HG03108 (cell line): ENCODE data around the gene ATOH8.

Experiments
- ATAC-seq: cut with Tn5 transposase; IDR thresholded peaks from one replicate; pipeline ENCODE4 v1.9.1; 2021; ENCODE audit warnings: moderate library complexity; ENCODE audit not compliant: unreplicated experiment

Gene ATOH8

GRCh38 chr2:85753035-85753524 lies 711 bp upstream of the ATOH8 start:
- ATAC-seq = no peak

GRCh38 chr2:85754313-85755095 lies 713 bp downstream of the ATOH8 start:
- no peak for ATAC-seq

GRCh38 chr2:85755122-85756027 lies 1.6 kb downstream of the ATOH8 start:
- no peak for ATAC-seq

GRCh38 chr2:85756195-85756594 lies 2.4 kb downstream of the ATOH8 start:
- no peak for ATAC-seq

- no peak for ATAC-seq
Measured at GRCh38 chr2:85756822-85757435, 3.1 kb downstream of the ATOH8 start.

- no peak for ATAC-seq
Measured at GRCh38 chr2:85757860-85758259, 4.1 kb downstream of the ATOH8 start.

- ATAC-seq = no peak
Measured at GRCh38 chr2:85758361-85759256, 4.8 kb downstream of the ATOH8 start.

GRCh38 chr2:85759257-85759613 lies 5.4 kb downstream of the ATOH8 start:
- no peak for ATAC-seq

- ATAC-seq = no peak
Measured at GRCh38 chr2:85760371-85760770, 6.6 kb downstream of the ATOH8 start.

- ATAC-seq = no peak
Measured at GRCh38 chr2:85760872-85761271, 7.1 kb downstream of the ATOH8 start.

- ATAC-seq = no peak
Measured at GRCh38 chr2:85761512-85761944, 7.7 kb downstream of the ATOH8 start.

GRCh38 chr2:85761946-85762345 lies 8.2 kb downstream of the ATOH8 start:
- no peak for ATAC-seq

- no peak for ATAC-seq
Measured at GRCh38 chr2:85763132-85763531, 9.3 kb downstream of the ATOH8 start.

- ATAC-seq = no peak
Measured at GRCh38 chr2:85763831-85764230, 10.0 kb downstream of the ATOH8 start.

GRCh38 chr2:85765081-85765731 lies 11.4 kb downstream of the ATOH8 start:
- no peak for ATAC-seq

GRCh38 chr2:85766229-85766628 lies 12.4 kb downstream of the ATOH8 start:
- no peak for ATAC-seq

GRCh38 chr2:85767803-85768665 lies 14.2 kb downstream of the ATOH8 start:
- ATAC-seq = no peak

- no peak for ATAC-seq
Measured at GRCh38 chr2:85768713-85769112, 14.9 kb downstream of the ATOH8 start.
